ENCODE data around the gene DKC1. TPM values are rescaled to one million over a fixed set of nuclear protein-coding genes. Genes with fewer than 3 reads are reported as not detected.

The DKC1 gene
- total RNA-seq, 3 donors from 2014 or later: 23.2 to 41.0 (median 40.5) TPM

DNA sequence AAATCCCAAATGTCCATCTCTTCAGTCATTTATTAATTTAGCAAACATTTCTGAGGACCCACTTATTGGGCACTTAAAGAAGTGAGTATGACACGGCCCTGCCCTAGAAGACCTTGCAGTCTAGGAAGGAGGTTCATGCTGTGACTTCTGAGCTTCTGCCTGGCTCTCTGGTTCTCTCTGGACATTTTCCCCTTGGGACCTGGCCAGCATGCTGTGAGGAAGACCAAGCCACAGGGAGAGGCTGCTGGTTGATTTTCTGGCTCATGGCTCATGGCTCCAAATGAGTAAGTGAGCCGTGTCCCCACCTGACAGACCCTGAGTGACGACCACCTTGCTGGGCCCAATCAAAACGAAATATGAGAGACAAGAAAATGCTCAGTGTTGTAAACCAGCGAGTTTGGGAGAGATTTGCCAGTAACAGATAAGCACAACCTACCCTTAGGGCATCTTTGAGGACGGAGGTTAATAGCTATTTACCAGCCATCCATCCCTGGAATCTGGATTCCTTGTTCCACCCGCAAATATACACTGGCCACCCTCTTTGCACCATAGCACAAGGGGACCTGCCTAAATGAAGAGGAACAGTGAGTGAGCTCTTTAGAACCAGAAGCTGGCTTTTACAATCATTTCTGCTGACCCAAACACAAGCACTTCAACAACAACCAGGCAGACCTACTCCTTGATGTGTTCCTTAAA, 41.7 kb downstream of the DKC1 start:
- TF ChIP-seq POLR2AphosphoS5 (IDR thresholded peaks at IDR 0.05): no peak
- TF ChIP-seq POLR2A (IDR thresholded peaks at IDR 0.05): no peak
- TF ChIP-seq, protein P1, sequence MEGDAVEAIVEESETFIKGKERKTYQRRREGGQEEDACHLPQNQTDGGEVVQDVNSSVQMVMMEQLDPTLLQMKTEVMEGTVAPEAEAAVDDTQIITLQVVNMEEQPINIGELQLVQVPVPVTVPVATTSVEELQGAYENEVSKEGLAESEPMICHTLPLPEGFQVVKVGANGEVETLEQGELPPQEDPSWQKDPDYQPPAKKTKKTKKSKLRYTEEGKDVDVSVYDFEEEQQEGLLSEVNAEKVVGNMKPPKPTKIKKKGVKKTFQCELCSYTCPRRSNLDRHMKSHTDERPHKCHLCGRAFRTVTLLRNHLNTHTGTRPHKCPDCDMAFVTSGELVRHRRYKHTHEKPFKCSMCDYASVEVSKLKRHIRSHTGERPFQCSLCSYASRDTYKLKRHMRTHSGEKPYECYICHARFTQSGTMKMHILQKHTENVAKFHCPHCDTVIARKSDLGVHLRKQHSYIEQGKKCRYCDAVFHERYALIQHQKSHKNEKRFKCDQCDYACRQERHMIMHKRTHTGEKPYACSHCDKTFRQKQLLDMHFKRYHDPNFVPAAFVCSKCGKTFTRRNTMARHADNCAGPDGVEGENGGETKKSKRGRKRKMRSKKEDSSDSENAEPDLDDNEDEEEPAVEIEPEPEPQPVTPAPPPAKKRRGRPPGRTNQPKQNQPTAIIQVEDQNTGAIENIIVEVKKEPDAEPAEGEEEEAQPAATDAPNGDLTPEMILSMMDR (IDR thresholded peaks at IDR 0.05): no peak

DNA sequence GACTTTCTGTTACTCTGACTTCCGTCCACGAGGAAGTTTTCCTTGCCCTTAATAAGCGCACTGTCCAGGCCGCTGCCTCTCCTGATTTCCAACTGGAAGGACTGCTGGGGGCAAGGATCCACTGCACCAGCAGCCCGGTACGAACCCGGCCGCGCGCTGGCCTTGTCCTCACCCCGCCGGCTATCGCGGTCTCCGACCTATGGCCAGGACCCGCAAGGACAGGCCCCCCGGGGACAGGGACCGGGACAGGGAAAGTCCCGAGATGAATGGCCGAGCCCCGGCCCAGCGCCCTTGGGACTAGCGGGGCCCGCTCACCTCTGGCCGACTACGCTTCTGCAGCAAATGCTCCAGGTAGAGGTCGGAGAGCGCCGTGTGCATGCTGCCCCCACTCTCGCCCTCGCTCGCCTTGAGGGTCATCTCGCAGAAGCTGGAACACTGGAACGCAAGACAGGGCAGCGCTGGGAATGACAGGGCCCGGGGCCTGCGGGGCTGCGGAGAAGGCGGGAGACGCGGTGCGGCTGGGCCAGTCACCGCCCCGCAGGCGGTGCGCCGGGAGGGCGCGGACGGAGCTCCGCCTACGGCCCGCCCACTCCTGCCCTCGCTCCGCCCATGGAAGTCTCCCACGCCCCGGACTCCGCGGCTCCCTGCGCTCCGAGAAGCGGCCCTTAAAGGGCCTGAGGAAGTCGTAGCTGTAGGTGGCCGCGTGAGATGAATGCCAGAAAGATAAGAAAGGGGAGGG, 42.5 kb downstream of the DKC1 start, which contains the start of gene MPP1:
Gene MPP1 (minus strand): TSS at position 529 of the 739 bp plus-strand sequence. CDS start 112 bp downstream, at position 417.
- no peaks in the 10 kb centered on the region for H3K36me3 ChIP-seq
- DNase-seq (ENCODE audit: low spot score in 2 of 2): peak; percentile 32 to 55
- H3K4me1 ChIP-seq: no peaks in the 10 kb centered on the region
- H3K4me3 ChIP-seq: peak within 1 kb of the TSS; percentile 58 to 68 (median 61)
- H3K9me3 ChIP-seq: no peaks in the 10 kb centered on the region
- TF ChIP-seq, protein P1 (IDR thresholded peaks at IDR 0.05): no peak
- no peak for TF ChIP-seq POLR2A (IDR thresholded peaks at IDR 0.05)
- no peak for TF ChIP-seq POLR2AphosphoS5 (IDR thresholded peaks at IDR 0.05)
- peak within 1 kb of the TSS; percentile 26 to 78 for H3K27ac ChIP-seq
- H3K27me3 ChIP-seq: peaks cover 0 to 4% of the 10 kb centered on the region in 2 donors
- intact Hi-C loops (cut with DNase I; ENCODE audit: low total_unique reads): no loop called here

More for the DNA sequence above, 41.7 kb downstream of the DKC1 start:
- H3K27me3 ChIP-seq: peaks cover 0 to 4% of the 10 kb centered on the region in 2 donors
- H3K4me1 ChIP-seq: no peaks in the 10 kb centered on the region
- H3K9me3 ChIP-seq: no peaks in the 10 kb centered on the region
- H3K36me3 ChIP-seq: no peaks in the 10 kb centered on the region
- intact Hi-C loops (cut with DNase I; ENCODE audit: low total_unique reads): no loop called here
- peak overlapping the region in 1 of 2 donors; percentile 78 for H3K27ac ChIP-seq
- peak overlapping the region; percentile 58 to 68 (median 61) for H3K4me3 ChIP-seq
- DNase-seq (ENCODE audit: low spot score in 2 of 2): no peak

DNA sequence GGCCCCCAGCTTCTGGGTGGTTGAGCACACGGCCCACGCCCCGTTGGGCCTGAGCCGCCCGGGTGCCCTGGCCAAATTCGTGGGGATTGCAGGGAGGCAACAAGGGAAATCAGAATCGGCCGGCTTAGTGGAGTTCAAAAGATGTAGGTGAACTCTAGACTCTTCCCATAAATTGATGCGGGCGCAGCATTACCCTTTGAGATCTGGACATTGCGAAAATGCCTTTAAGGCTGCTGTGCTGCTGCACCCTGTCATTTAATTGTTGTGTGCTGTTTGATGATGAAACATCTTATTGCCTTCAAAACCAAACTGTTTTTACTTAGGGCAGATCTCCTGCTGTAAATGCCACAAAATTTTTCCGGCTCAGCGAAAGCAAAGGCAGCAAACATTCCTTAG, 43.0 kb downstream of the DKC1 start:
- Histone ChIP-seq H3K27ac (peak overlapping the region; percentile 26 to 78), H3K27me3 (peaks cover 0 to 8% of the 10 kb centered on the region in 2 donors), H3K36me3 (no peaks in the 10 kb centered on the region), H3K4me1 (no peaks in the 10 kb centered on the region), H3K9me3 (no peaks in the 10 kb centered on the region), H3K4me3 (peak overlapping the region; percentile 58 to 68 (median 61))
- intact Hi-C loops (cut with DNase I; ENCODE audit: low total_unique reads): no loop called here
- DNase-seq (ENCODE audit: low spot score in 2 of 2): no peak
- TF ChIP-seq, protein P1 (IDR thresholded peaks at IDR 0.05): no peak
- no peak for TF ChIP-seq POLR2A (IDR thresholded peaks at IDR 0.05)
- no peak for TF ChIP-seq POLR2AphosphoS5 (IDR thresholded peaks at IDR 0.05)

DNA sequence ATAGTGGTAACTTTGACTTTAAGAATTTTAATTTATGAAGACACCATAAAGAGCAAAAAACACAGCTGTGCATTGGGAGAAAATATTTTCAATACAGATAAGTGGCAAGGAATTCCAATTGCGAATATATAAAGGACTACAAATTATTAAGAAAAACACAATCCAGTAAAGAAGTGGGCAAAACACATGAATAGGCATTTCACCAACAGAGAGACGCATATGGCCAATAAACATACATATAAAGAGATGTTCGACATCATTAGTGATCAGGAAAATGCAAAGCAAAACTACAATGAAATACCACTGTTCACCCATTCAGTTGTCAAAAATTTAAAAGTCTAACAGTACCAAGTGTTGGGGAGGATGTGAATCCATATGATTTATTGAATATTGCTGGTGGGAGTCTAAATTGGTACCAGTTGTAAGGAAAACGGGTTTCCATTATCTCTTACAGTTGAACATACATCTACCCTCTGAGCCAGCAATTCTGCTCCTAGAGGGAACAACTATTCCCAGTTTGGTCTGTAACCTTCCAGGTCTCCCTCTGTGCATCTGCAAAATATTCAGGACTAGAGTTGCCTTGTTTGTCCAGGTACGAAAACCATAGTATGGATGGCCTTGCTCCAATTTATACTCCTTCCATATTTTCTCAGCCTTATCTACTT, 44.3 kb downstream of the DKC1 start:
- Histone ChIP-seq H3K36me3 (no peaks in the 10 kb centered on the region), H3K4me1 (no peaks in the 10 kb centered on the region), H3K27me3 (peaks cover 0 to 17% of the 10 kb centered on the region in 2 donors), H3K9me3 (no peaks in the 10 kb centered on the region), H3K27ac (no peak overlapping the region), H3K4me3 (no peak overlapping the region)
- intact Hi-C loops (cut with DNase I; ENCODE audit: low total_unique reads): no loop called here
- TF ChIP-seq POLR2A (IDR thresholded peaks at IDR 0.05) (no peak), POLR2AphosphoS5 (IDR thresholded peaks at IDR 0.05) (no peak)
- TF ChIP-seq, protein P1 (IDR thresholded peaks at IDR 0.05): no peak
- no peak for DNase-seq (ENCODE audit: low spot score in 2 of 2)

All from breast epithelium (tissue), 4 donors.